IPS-15b (cell line): Measurements from ENCODE around the gene PGK2.
"Not testable (repeated sequence)": the region's sequence is repeated elsewhere in the genome, so short reads cannot be mapped to it uniquely, and the experiment has no call there.

ENCODE experiments used
- H3K27me3 ChIP-seq: one replicate; pipeline ENCODE4 v1.6.1; 2013; ENCODE audit warnings: low read length; ENCODE audit not compliant: control insufficient read depth, insufficient read depth
- H3K36me3 ChIP-seq: one replicate; pipeline ENCODE4 v1.6.1; 2013; ENCODE audit warnings: low read length; ENCODE audit not compliant: control insufficient read depth, insufficient read depth
- H3K4me1 ChIP-seq: one replicate; pipeline ENCODE4 v1.6.1; 2013; ENCODE audit warnings: mild to moderate bottlenecking, low read length; ENCODE audit not compliant: control insufficient read depth, insufficient read depth
- H3K4me3 ChIP-seq: one replicate; pipeline ENCODE4 v1.5.1; 2013; ENCODE audit warnings: low read depth, low read length
- H3K9ac ChIP-seq: one replicate; pipeline ENCODE4 v1.6.1; 2013; ENCODE audit warnings: low read depth, mild to moderate bottlenecking, low read length
- H3K9me3 ChIP-seq: one replicate; pipeline ENCODE4 v1.6.1; 2013; ENCODE audit warnings: mild to moderate bottlenecking, low read length; ENCODE audit not compliant: control insufficient read depth, insufficient read depth

Gene PGK2

GRCh38 chr6:49787176-49787575 lies at the start of gene PGK2:
Gene PGK2, minus strand, starts transcription at chr6:49787285. Its CDS starts 98 bp downstream, at chr6:49787187.
- H3K27me3 ChIP-seq, result no peaks in the 10 kb centered on the region
- H3K36me3 ChIP-seq, result no peaks in the 10 kb centered on the region
- H3K4me1 ChIP-seq, result no peaks in the 10 kb centered on the region
- no peak within 1 kb of the TSS for H3K4me3 ChIP-seq
- no peaks in the 10 kb centered on the region for H3K9me3 ChIP-seq
- H3K9ac ChIP-seq, result no peak within 1 kb of the TSS

GRCh38 chr6:49835140-49835539 lies 48.1 kb upstream of the PGK2 start:
- H3K9me3 ChIP-seq, result no peaks in the 10 kb centered on the region
- peaks cover 13% of the 10 kb centered on the region for H3K4me1 ChIP-seq
- H3K27me3 ChIP-seq, result no peaks in the 10 kb centered on the region

DNA sequence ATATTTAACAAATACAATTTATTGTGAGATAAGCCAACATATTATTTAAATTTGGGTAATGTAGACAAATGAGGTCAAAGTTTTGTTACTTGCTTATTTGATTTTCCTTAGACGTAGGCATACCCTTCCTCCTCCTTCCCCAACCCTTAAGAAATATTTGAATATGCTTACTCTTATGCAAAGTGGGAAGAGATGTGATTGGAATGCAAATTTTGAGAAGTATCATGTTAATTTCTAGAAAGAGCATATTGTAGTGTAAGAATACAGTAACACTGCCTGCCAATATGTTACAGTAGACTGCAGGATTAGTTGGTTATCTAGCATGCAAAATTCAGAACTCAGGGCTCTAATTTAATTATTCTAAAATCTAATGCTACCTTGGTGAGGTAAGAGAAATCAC lies 46.3 kb upstream of the PGK2 start:
- Histone ChIP-seq H3K4me3 (no peak overlapping the region), H3K9me3 (no peaks in the 10 kb centered on the region), H3K36me3 (no peaks in the 10 kb centered on the region)

More at GRCh38 chr6:49835140-49835539, 48.1 kb upstream of the PGK2 start:
- H3K4me3 ChIP-seq, result no peak overlapping the region
- no peak overlapping the region for H3K9ac ChIP-seq
- H3K36me3 ChIP-seq, result no peaks in the 10 kb centered on the region

GRCh38 chr6:49826743-49827406 lies 39.8 kb upstream of the PGK2 start:
- H3K4me3 ChIP-seq, result no peak overlapping the region

More for the DNA sequence above, 46.3 kb upstream of the PGK2 start:
- Histone ChIP-seq H3K9ac (no peak overlapping the region), H3K27me3 (no peaks in the 10 kb centered on the region), H3K4me1 (peaks cover 13% of the 10 kb centered on the region)

DNA sequence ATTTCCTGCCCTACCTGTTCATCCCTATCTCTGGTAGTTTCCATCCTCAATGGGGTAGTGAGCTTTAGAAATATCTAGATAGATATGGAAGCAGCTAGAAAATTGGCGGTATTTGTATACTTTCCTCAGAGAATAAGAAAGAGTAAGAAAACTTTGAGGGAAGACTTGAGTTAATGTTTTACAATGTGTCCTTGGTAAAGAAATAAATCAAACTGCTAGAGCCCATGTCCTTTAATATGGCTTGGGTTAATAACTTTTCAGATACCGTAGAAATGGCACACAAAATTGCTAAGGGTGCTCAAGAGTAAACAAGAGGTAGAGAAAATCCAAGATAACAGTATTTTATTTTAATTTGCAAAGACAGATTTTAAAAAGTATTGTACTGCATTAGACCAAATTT lies 28.1 kb upstream of the PGK2 start:
- H3K36me3 ChIP-seq, result no peaks in the 10 kb centered on the region
- no peaks in the 10 kb centered on the region for H3K9me3 ChIP-seq
- H3K4me3 ChIP-seq, result no peak overlapping the region
- H3K9ac ChIP-seq, result no peak overlapping the region
- no peaks in the 10 kb centered on the region for H3K4me1 ChIP-seq
- H3K27me3 ChIP-seq, result no peaks in the 10 kb centered on the region

More at GRCh38 chr6:49826743-49827406, 39.8 kb upstream of the PGK2 start:
- H3K9me3 ChIP-seq, result no peaks in the 10 kb centered on the region
- no peak overlapping the region for H3K9ac ChIP-seq
- H3K36me3 ChIP-seq, result no peaks in the 10 kb centered on the region
- H3K27me3 ChIP-seq, result no peaks in the 10 kb centered on the region
- H3K4me1 ChIP-seq, result no peaks in the 10 kb centered on the region

GRCh38 chr6:49813248-49813647 lies 26.2 kb upstream of the PGK2 start:
- Histone ChIP-seq H3K9ac (no peak overlapping the region), H3K4me3 (no peak overlapping the region), H3K27me3 (no peaks in the 10 kb centered on the region), H3K4me1 (no peaks in the 10 kb centered on the region), H3K36me3 (no peaks in the 10 kb centered on the region), H3K9me3 (no peaks in the 10 kb centered on the region)

DNA sequence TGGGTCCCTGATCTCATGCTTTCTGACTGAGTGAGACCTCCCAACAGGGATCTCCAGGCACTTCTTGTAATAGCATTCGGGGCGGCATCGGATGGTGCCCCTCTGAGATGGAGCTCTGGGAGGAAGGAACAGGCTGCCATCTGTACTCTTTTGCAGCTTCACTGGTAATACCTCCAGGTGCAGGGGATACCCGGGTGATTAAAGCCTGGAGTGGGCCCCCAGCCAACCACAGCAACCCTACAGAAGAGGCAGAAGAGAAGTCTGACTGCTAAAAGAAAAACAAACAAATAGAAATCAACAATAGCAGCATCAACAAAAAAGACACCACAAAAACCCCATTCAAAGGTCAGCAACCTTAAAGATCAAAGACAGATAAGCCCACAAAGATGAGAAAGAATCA lies 19.1 kb upstream of the PGK2 start:
- Histone ChIP-seq H3K4me1 (no peaks in the 10 kb centered on the region), H3K9ac (no peak overlapping the region), H3K4me3 (no peak overlapping the region), H3K27me3 (no peaks in the 10 kb centered on the region), H3K9me3 (no peaks in the 10 kb centered on the region), H3K36me3 (no peaks in the 10 kb centered on the region)

- H3K9me3 ChIP-seq, result no peaks in the 10 kb centered on the region
- H3K36me3 ChIP-seq, result no peaks in the 10 kb centered on the region
- H3K27me3 ChIP-seq, result no peaks in the 10 kb centered on the region
- H3K9ac ChIP-seq, result no peak overlapping the region
- H3K4me3 ChIP-seq, result no peak overlapping the region
- no peaks in the 10 kb centered on the region for H3K4me1 ChIP-seq
Observed at GRCh38 chr6:49805246-49805645, 18.2 kb upstream of the PGK2 start.

GRCh38 chr6:49801525-49801924 lies 14.4 kb upstream of the PGK2 start:
- Histone ChIP-seq H3K4me1 (no peaks in the 10 kb centered on the region), H3K4me3 (no peak overlapping the region), H3K9ac (no peak overlapping the region), H3K36me3 (no peaks in the 10 kb centered on the region), H3K9me3 (no peaks in the 10 kb centered on the region), H3K27me3 (no peaks in the 10 kb centered on the region)

DNA sequence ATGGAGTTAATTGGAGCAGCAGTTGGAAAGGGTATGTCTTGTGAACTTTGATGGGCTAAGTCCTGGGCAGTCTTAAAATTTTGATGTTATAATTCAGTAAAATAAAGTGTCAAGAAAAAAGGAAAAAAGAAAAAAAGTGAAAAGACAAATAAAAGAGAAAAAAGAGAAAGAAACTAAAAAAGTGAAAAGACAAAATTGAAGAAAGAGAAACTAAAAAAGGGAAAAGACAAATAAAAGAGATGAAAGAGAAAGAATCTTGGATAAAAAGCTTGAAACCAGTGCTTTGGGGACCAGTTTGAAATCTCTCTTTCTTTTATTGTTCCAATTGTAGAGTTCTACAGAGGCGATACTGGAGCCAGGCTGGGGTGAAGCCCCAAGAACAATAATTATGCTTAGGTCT lies 12.0 kb upstream of the PGK2 start:
- Histone ChIP-seq H3K4me1 (no peaks in the 10 kb centered on the region), H3K27me3 (no peaks in the 10 kb centered on the region)

DNA sequence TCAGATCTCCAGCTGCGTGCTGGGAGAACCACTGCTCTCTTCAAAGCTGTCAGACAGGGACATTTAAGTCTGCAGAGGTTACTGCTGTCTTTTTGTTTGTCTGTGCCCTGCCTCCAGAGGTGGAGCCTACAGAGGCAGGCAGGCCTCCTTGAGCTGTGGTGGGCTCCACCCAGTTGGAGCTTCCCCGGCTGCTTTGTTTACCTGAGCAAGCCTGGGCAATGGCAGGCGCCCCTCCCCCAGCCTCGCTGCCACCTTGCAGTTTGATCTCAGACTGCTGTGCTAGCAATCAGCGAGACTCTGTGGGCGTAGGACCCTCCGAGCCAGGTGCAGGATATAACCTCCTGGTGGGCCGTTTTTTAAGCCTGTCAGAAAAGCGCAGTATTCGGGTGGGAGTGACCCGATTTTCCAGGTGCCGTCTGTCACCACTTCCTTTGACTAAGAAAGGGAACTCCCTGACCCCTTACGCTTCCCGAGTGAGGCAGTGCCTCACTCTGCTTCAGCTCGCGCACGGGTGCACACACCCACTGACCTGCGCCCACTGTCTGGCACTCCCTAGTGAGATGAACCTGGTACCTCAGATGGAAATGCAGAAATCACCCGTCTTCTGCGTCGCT lies 9.9 kb upstream of the PGK2 start:
- not testable (repeated sequence) for H3K4me1 ChIP-seq, H3K9me3 ChIP-seq, H3K36me3 ChIP-seq, H3K9ac ChIP-seq, H3K27me3 ChIP-seq
- peak overlapping the region; percentile 39 for H3K4me3 ChIP-seq

More for the DNA sequence above, 12.0 kb upstream of the PGK2 start:
- Histone ChIP-seq H3K4me3 (no peak overlapping the region), H3K9me3 (no peaks in the 10 kb centered on the region), H3K9ac (no peak overlapping the region), H3K36me3 (no peaks in the 10 kb centered on the region)

DNA sequence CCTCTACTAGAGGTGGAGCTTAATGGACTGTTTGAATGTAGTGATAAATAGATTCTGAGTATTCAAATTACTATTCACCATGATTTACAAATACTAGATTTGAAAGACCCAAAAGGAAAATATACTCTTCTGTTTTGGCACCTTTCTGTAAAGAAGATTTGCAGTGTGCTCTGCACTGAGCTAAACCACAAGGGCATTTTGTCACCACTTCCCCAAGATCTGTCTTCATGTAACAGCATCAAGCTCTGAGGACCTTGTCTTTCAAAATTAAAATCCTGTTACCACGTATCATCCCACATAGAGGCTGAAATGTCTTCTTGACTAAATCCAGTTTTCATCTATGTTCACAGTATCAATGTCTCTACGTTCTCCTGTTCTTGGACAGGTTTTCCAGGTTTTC lies 3.3 kb upstream of the PGK2 start:
- Histone ChIP-seq H3K27me3 (no peaks in the 10 kb centered on the region), H3K4me1 (no peaks in the 10 kb centered on the region), H3K4me3 (no peak overlapping the region), H3K36me3 (no peaks in the 10 kb centered on the region), H3K9me3 (no peaks in the 10 kb centered on the region), H3K9ac (no peak overlapping the region)
